Measurements from ENCODE around the gene CDC42BPB.

CDC42BPB gene

GRCh38 chr14:102958461-102958860, 98.9 kb downstream of the CDC42BPB start:
- no peak for DNase-seq (ENCODE audit: low read depth)
- TF ChIP-seq, protein P1, sequence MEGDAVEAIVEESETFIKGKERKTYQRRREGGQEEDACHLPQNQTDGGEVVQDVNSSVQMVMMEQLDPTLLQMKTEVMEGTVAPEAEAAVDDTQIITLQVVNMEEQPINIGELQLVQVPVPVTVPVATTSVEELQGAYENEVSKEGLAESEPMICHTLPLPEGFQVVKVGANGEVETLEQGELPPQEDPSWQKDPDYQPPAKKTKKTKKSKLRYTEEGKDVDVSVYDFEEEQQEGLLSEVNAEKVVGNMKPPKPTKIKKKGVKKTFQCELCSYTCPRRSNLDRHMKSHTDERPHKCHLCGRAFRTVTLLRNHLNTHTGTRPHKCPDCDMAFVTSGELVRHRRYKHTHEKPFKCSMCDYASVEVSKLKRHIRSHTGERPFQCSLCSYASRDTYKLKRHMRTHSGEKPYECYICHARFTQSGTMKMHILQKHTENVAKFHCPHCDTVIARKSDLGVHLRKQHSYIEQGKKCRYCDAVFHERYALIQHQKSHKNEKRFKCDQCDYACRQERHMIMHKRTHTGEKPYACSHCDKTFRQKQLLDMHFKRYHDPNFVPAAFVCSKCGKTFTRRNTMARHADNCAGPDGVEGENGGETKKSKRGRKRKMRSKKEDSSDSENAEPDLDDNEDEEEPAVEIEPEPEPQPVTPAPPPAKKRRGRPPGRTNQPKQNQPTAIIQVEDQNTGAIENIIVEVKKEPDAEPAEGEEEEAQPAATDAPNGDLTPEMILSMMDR (IDR thresholded peaks at IDR 0.05; ENCODE audit: low read depth, low read length, missing control alignments) = no peak
- no peak overlapping the region for H3K4me3 ChIP-seq (ENCODE audit: low read depth, low read length)

DNA sequence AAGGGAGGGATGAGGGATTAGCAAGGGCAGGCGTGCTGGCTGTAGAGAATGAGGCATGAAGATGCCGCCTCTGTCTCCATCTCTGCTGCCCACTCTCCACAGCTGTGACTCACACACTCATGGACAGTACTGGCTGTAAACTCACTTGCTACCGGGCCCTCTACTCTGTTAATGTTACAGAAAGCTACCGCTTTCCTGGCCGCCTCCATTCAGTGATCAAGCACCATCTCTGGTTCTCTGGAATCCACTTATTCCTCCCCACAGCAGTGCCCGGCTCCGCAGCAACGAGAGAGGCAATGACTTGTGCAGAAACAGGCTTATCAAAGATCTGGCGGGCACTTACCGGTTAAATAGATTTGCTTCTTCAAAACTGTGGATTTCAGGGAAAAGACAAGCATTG, 100.1 kb downstream of the CDC42BPB start:
- TF ChIP-seq, protein P1 (IDR thresholded peaks at IDR 0.05; ENCODE audit: low read depth, low read length, missing control alignments) = no peak
- no peak for DNase-seq (ENCODE audit: low read depth)

DNA sequence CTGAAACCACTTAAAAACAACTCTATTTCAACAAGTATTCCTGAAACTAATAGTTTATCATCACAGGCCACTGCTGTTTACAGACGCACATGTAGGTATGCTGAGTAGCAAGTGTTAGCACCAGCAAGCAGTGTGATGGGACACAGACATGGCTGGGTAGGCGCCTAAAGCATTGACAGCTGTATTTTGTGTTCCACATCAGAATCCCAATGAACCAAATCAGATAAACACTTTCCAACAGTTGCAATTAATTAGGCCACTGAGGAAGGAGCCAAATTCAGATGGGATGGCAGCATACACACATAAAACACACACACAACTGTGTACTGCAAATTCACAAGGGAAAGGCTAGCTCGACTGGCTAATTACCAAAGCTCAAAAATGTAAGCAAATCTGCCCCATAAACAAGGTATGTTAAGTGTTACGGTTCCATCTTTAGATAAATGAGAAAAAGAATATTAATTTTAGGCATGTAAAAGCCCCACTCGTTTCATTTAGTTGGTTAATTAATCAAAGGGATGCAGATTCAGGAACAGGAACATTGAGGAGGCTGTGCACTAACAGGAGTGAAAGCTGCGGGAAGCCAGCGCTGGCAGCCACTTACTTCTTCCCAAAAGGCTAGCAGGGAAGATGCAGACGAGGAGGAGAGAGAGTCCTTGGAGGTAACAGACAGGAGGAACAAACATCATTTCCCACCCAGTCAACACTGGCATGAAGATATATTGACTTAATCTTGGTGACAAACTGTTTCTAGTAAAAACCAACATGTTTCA, 101.5 kb downstream of the CDC42BPB start:
- no peak overlapping the region for H3K4me3 ChIP-seq (ENCODE audit: low read depth, low read length)
- no peak for DNase-seq (ENCODE audit: low read depth)
- TF ChIP-seq, protein P1 (IDR thresholded peaks at IDR 0.05; ENCODE audit: low read depth, low read length, missing control alignments) = no peak

More for the DNA sequence above, 100.1 kb downstream of the CDC42BPB start:
- H3K4me3 ChIP-seq (ENCODE audit: low read depth, low read length) = no peak overlapping the region

GRCh38 chr14:102954081-102954789, 103.1 kb downstream of the CDC42BPB start:
- no peak for DNase-seq (ENCODE audit: low read depth)
- no peak overlapping the region for H3K4me3 ChIP-seq (ENCODE audit: low read depth, low read length)
- TF ChIP-seq, protein P1 (IDR thresholded peaks at IDR 0.05; ENCODE audit: low read depth, low read length, missing control alignments) = no peak

DNA sequence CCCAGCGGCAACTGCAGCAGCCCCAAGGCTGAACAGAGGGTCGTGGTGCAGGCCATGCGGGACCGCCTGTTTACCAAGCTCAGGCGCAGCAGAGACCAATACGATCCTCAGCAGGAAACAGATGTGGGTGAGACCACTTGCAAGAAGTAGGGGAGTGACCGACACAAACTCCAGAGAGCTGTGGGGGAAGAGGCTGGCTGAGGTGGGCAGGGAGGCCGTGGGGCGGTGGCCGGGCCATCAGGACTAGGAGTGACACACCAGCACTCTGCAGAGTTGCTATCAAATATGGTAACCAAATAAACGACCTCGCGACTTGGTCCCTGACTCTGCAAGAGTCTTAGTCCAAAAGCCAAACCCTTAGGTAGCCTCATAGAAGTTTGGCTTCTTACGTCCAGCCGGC, 104.2 kb downstream of the CDC42BPB start:
- no peak overlapping the region for H3K4me3 ChIP-seq (ENCODE audit: low read depth, low read length)
- TF ChIP-seq, protein P1 (IDR thresholded peaks at IDR 0.05; ENCODE audit: low read depth, low read length, missing control alignments) = no peak
- DNase-seq (ENCODE audit: low read depth) = no peak

GRCh38 chr14:102952276-102952675, 105.1 kb downstream of the CDC42BPB start:
- no peak for DNase-seq (ENCODE audit: low read depth)
- TF ChIP-seq, protein P1 (IDR thresholded peaks at IDR 0.05; ENCODE audit: low read depth, low read length, missing control alignments) = no peak
- no peak overlapping the region for H3K4me3 ChIP-seq (ENCODE audit: low read depth, low read length)
